HG03135 (cell line): Measurements from ENCODE around the gene GRHL1.

Experiments
- ATAC-seq: cut with Tn5 transposase; IDR thresholded peaks from one replicate; pipeline ENCODE4 v1.9.1; 2021; ENCODE audit warnings: mild to moderate bottlenecking, moderate library complexity; ENCODE audit not compliant: unreplicated experiment

GRHL1 gene

DNA sequence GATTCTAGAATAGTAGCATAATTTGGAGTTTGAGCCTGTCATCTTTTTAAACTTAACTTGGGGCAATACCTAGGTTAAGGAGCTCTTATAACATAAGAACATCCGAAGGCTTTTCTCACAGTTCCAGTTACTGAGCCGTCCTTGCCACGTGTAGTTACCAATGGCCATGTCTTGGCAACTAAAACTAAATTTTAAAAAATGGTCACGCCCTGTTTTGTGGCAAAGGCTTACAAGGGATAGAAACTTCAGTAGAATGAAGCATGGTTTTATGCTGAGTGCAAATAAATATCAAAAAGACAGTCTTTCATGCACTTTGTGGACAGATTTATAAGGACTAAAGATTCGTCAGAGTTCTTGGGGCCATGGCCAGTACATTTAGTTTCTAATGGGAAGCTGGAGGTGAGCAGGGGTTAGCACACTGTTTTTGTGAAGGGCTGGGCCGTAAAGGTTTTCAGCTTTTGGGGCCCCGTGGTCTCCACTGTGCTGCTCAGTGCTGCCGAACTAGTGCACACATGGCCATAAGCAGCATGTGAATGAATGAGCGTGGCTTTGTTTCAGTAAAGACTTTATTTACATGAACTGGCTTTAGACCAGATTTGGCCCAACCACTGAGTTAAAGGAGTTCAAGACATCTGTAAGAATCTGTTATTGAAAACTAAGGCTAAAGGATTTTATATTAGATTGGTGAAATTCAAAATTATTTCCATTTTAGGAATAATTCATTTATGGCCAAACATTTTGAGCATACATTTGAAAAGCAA is 41.1 kb downstream of the GRHL1 start:
- ATAC-seq, result no peak

DNA sequence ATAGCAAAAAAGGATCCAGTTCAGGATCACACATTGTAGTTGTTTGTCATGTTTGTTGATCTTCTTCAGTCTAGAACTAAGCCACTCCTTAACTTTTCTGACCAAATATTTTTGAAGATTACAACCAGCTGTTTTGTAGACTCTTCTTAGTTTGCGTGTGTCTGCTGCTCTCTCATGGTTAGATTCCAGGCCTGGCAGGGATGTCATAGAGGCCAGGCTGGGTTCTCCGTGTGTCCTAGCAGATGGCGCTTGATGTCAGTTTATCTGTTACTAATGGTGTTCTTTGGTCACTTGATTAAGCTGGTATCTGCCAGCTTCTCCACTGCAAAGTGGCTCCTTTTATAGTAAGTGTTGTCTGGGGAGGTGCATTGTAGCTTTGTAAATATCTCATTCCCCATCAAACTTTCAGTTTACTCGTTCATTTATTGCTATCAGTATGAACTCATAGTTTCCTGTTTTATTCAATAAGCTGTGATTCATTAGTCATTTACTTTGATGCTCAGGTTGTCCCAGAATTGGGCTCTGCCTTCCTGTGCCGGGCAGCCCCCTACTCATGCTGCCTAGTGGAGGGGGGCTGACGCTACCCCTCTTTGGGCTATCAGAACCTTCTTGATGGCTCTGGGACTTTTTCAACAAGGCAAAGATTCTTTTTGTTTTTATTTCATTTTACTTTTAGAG is 42.1 kb downstream of the GRHL1 start:
- ATAC-seq, result no peak

DNA sequence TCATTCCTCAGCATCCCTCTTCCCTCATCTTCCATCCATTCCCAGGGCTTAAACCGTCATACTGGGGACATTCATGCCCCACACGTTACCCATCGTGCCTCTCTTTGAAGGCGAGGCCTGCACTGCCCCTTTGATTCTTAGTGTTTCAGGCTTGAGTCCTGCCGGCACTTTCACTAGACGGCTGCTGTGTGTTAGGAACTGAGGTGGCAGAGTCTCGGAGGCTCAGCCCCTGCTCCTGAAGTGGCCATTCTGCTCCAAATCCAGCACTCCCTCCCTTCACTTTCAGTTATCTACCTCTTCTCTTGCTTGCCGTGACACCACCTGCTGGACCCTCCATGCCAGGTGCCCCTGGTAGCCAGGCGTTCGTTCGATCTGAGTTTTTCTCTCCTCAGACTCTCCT is 43.0 kb downstream of the GRHL1 start:
- ATAC-seq, result no peak

DNA sequence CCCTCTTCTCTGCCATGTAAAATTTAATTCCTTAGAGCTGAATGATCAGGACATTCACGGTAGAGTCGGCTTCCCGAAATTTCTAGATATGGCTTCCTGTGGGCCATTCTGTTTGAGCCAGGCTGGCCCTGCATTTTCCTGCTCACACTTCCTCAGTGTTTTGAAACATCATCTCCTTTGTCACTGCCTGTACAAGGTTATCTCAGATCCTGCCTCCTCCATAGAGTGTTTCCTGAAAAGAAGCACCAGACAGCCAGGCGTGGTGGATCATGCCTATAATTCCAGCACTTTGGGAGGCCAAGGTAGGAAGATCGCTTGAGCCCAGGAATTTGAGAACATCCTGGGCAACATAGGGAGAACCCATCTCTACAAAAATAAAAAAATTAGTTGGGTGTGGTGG is 43.6 kb downstream of the GRHL1 start:
- ATAC-seq, result no peak

DNA sequence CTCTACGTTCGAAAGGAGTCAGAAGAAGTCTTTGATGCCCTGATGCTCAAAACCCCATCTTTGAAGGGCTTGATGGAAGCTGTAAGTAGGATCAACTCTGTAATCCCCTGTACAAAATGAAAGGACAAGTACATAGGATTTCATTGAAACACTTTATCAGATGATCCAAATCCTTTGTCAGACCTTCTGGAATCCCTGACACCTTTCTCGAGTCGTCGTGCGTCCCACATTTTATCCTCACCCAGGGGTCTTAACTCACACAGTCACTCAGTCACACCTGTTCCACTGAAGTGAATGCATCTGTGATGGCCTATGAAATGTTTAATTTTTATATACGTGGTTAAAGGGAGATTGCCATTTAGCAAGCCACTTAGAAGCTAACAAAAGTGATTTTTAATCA is 44.8 kb downstream of the GRHL1 start:
- ATAC-seq, result no peak

DNA sequence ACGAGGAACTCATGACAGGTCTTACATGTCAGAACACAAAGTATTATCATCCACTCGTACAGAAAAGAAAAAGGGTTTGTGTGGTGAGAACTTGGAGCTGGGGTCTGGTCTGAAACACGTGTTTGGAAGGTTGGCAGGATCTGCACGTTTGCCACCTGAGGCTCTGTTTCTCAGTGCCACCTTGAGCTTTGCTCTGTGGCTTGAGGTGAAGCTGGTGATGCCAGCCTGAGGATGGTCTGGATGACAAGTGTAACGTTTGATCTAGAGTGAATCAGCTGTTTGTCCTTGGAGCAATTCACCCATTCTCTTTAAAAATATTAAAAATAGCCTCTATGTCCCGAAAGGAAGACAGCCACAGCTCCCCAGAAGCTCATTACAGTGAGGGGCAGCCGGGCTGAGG is 46.4 kb downstream of the GRHL1 start:
- no peak for ATAC-seq

DNA sequence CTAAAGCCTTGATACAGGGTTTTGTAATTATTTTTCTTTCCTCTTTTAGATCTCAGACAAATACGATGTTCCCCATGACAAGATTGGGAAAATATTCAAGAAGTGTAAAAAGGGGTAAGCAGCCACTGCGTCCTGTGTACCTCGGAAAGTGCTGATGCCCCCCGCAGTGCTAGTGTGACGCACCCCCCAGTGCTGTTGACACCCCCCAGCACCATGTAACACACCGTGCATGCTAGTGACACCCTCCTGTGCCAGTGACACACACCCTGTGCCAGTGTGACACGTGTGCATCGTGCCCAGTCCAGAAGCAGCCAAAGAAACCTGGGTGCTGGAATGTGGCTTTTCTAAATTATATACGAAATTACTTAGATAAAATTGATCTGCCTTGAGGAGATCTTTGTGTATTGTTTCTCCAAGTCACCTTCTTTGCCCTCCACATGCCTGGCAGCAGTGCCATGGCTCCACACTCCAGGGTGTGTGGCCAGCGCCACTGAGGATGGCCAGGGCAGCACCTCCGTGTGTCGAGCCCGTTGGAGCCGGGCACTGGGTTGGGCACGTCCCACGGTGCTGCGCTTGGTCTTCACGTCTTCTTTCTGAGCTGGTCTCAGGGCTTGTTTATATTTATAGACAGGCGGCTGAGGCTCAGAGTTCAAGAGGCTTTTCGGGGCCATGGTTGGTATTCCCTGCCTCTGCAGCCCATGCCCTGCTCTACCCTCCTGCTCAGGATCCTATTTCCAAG is 47.6 kb downstream of the GRHL1 start:
- ATAC-seq, result no peak

DNA sequence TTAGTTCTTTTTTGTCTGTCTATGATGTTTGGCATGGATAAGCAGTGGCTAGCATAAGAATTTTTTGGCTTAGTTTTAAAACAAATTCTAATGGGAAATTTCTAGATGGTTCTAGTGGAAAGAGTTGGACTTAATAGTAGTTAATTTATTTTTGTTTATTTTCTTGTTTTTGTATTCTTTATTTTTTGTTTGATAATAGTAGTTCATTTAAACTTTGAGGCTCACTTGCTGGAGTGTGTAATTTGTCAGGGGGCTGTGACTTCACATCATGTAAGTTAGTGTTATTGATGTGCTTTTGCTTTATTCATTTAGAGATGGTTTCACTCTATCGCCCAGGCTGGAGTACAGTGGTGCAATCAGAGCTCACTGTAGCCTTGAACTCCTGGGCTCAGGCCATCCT is 48.2 kb downstream of the GRHL1 start:
- no peak for ATAC-seq

DNA sequence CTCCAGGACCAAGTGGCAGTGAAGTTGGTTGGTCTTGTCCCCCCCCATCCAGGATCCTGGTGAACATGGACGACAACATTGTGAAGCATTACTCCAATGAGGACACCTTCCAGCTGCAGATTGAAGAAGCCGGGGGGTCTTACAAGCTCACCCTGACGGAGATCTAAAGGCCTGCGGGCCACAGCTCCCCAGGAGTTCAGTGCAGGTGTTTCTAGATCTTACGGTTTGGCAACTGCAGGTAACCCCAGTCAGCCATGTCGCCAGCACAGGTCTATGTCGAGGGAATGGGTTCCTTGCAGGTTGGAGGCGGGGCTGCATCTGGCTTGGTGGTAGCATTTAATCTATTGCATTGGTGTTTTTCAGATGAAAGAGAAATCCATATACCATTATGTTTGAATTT is 49.0 kb downstream of the GRHL1 start:
- ATAC-seq, result no peak

DNA sequence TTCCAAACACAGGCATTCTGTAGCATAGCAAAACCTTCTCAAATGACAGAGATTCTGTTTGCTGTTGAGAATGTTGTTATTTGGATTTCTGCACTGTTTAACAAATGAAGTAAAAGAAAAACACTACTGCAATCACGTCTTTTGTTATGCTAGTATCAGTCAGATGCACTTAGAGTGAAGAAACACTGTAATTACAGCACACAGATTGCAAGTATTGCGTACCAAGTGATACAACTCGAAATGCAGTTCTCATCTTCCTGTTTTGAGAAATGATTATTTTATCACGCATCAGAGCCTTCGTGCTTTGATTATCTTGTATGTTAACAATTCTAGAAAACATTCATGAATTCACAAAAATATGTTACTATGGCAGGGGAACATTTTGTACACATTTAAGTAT is 50.1 kb downstream of the GRHL1 start:
- no peak for ATAC-seq

DNA sequence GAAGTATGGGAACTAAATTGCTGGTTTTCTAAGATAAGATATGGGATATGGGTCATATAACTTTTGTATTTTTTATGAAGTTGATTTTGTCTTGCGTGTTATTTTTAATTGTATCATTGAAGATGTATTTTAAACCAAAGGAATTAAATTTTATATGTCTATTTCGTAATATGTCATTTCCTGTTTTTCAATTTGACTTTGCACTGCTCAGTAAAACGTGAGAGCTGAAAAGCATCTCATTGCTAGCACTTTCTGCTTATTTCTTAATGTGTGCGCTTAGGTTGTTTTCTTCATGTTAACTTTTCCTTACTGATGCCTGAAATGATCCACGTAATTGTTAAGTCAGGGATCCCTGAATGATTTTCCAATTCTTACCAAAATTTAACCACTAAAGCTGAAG is 50.6 kb downstream of the GRHL1 start:
- ATAC-seq, result no peak

DNA sequence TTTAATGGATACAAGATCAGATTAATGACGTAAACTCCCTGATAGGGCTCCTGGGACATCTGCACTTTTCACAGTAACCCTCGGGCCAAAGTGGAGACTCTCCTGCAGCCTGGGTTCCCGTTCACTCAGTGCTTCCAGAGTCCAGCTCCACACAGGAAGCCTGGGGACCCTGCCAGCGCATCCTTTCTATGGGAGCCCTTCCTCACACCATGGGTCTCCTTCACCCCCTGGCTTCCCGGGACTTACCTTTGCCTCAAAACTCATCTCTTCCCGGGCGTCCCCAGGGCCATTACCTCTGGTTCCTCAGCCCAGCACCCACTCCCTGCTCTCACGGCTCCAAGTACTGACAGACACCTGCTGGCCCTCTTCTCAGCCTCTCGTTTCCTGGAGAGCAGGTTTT is 51.2 kb downstream of the GRHL1 start:
- ATAC-seq, result no peak

DNA sequence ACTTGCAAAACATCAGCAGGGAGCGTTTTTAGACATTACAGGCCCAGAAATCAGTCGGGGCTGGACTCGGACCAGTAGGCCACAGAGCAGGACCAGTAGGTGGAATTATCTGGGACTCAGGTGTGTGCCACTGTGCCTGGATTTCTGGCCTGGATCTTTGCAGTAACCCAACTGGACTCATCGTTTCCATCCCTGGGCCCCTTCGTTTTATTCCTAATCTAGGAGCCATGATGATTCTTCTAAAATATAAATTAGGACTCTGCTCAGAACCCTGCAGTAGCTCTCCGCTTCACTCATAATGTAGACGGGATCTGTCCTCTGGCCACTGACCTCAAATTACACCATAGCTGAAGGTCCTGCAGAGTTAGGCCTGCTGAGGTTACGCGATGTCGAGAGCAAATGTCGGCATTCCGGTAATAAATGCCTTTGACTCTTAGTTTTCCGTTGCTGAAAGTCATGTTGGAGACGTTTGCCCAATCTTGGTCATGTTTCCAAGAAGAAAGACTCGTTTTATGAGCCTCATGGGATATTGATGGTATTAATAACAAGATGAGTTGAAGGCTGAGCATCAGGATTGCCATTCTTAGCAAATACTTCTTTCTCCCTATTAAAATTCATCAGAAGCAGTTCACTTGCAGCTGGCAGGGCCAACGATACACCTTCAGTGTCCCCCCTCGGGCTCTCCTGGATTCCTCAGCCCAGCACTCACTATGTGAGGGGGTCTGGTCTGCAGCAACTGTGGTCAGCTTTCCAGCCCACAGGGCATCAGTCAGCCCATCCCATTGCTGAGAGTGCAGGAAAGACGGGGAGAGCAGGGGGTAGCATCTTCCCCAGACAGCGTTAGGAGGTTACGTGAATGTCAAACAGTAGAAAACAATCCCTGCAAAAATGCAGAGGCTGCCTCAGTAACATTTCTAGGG is 52.0 kb downstream of the GRHL1 start:
- no peak for ATAC-seq

DNA sequence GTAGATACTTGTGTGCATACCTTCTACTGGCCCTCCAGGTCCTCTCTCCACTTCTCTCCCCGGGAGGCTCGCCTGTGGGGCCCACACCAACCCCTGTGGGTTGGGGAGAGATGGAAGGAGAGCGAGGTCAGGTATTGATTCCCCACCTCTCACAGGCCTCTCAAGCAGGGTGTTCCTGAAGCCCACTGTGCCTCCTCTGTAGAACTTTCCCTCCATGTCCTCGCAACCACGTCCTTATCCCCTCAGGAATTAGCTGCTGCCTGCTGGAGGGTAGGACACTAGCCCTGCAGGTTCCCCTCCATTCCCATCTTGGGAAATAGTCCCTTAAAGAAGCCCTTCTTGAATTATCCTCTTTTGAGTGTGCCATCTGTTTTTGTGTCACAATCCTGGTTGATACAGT is 52.9 kb downstream of the GRHL1 start:
- no peak for ATAC-seq

DNA sequence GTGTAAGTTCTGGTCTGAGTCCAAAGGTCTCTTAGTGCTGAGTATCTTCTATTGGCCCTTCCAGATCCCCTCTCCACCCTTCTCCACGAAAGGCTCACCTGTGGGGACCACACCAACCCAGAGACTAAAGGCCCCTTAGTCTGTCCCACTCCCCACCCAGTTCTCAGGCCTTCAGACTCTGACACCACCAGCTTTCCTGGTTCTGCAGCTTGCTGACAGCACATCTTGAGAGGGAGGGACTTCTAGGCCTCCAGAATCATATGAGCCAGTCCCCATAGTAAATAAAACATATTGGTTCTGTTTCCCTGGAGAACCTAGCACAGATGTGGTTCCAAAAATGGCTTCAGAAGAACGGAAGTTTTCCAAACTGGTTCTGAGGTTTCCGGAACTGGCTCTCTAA is 53.3 kb downstream of the GRHL1 start:
- no peak for ATAC-seq

DNA sequence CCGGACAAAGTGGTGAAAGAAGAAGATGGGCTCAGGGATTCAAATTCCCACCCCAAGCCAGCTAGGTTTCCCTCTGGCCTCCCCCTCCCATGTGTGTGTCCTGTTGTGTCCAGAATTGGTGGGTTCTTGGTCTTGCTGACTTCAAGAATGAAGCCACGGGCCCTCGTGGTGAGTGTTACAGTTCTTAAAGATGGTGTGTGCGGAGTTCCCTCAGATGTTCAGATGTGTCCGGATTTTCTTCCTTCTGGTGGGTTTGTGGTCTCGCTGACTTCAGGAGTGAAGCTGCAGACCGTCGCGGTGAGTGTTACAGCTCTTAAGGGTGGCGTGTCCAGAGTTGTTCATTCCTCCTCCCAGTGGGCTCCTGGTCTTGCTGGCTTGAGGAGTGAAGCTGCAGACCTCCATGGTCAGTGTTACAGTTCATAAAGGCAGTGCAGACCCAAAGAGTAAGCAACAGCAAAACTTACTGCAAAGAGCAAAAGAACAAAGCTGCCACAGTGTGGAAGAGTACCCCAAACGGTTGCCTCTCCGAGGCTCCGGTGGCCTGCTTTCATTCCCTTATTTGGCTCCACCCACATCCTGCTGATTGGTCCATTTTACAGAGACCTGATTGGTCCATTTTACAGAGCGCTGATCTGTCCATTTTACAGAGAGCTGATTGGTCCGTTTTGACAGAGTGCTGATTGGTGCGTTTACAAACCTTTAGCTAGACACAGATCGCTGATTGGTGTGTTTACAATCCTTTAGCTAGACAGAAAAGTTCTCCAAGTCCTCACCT is 54.2 kb downstream of the GRHL1 start:
- no peak for ATAC-seq

DNA sequence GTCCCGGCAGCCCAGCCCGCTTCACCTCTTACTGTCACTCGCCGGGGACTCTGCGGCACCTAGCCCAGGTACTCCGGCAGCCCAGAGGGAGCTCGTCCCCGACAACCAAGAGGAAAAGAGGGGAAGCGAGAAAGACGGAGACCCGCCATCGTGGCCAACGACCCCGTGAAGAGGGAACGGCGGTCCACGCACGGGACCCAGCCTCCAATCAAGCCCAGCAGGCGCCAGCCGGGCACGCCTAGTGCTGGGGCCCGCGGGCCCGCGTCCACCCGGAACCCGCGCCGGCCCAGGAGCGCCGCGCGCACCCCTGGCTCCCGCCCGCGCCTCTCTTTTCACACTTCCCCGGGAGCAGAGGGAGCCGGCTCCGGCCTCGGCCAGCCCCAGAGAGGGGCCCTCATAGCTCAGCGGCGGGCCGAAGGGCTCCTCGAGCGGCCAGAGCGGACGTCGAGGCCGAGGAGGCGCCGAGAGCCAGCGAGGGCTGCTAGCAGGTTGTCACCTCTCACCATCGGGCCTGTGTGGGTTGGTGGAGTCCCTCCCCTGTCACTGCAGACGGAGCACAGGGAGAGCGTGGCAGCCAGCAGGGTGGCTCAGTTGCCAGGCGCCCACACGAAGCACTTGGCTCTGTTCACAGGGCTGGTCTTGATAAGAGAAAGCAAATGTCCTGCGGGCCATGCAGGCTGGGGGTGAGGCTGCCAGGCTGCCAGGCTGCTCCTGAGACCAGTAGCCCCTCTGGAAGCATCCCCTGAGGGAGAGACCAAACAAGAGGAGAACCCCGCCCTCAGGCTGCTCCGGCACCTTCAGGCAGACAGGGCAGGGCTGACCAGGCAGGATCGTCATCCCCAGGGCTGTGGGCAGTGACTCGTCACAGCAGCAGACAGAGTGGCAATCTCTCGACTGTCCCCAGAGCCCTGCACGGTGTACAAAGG is 55.0 kb downstream of the GRHL1 start:
- ATAC-seq, result no peak

DNA sequence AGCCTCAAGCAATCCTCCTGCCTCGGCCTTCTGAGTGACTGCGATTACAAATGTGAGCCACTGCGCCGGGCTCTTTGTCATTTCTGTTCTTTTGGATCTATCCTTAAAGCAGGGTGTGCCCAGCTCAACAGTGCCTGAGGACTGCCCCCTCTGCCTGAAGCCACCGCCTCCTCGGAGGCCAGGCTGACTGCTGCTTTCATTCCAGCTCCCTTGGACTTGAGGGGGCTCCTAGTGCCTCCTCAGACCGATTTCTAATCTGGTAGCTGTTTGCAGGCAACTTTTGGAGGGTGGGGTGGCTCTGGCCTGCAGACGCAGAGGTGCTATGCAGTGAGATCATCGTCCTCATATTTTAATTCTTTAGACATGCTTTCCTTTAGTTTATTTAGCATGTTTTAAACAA is 55.9 kb downstream of the GRHL1 start:
- ATAC-seq, result no peak
